Breast epithelium (tissue), 4 donors: Measurements from ENCODE around the gene INPP5K. TPM values are rescaled to one million over a fixed set of nuclear protein-coding genes. Genes with fewer than 3 reads are reported as not detected.

Source experiments
- DNase-seq, 2 donors: peaks; one replicate each; pipeline ENCODE4 v3.0.0-alpha.2; 2019; ENCODE audit warnings: low spot score in 2 of 2
- H3K27ac ChIP-seq, 2 donors: fragments of 200-600 bp; sonication (generic) in 1 of 2; one replicate each; pipeline ENCODE4 v1.5.1; 2016 to 2019; ENCODE audit warnings: mild to moderate bottlenecking in 1 of 2
- H3K27me3 ChIP-seq, 2 donors: fragments of 200-600 bp; sonication (generic) in 1 of 2; one replicate each; pipeline versions ENCODE4 v1.5.1 to v1.6.0; 2017 to 2019; ENCODE audit warnings: control low read depth in 1 of 2, mild to moderate bottlenecking in 1 of 2
- H3K36me3 ChIP-seq: fragments of 200-600 bp; one replicate; pipeline ENCODE4 v1.5.1; 2019
- H3K4me1 ChIP-seq, 2 donors: fragments of 200-600 bp; sonication (generic); one replicate each; pipeline ENCODE4 v1.5.1; 2016 to 2019; ENCODE audit warnings: control low read depth in 1 of 2
- H3K4me3 ChIP-seq, 3 donors: fragments of 200-600 bp; sonication (generic); 1 replicate in 2 of 3; 2 replicates in 1 of 3; pipeline ENCODE4 v1.5.1; 2016 to 2019; ENCODE audit warnings: mild to moderate bottlenecking in 3 of 3, moderate library complexity in 2 of 3
- H3K9me3 ChIP-seq, 2 donors: fragments of 200-600 bp; sonication (generic) in 1 of 2; one replicate each; pipeline ENCODE4 v1.5.1; 2016 to 2019; ENCODE audit warnings: control low read depth in 1 of 2
- POLR2A ChIP-seq: fragments of 450-650 bp; IDR thresholded peaks from one replicate; pipeline ENCODE4 v1.6.1; 2016; ENCODE audit warnings: antibody characterized with exemption, mild to moderate bottlenecking, moderate library complexity
- POLR2AphosphoS5 ChIP-seq, 3 donors: sonication (generic); formaldehyde crosslinking; IDR thresholded peaks; one replicate each; pipeline ENCODE4 v1.6.1; 2017; ENCODE audit warnings: antibody characterized with exemption in 3 of 3
- intact Hi-C: fragments of 100-400 bp; cut with DNase I; formaldehyde crosslinking; loops from one replicate; pipeline ENCODE4 v1.15.1; 2023; ENCODE audit warnings: low total_unique reads
- total RNA-seq, 3 donors: library from RNA; depleted of rRNA; stranded (reverse); fragments of >200 nt; gene quantifications; one replicate each; pipeline ENCODE4 v1.1.0, GENCODE V29; 2016
- TF ChIP-seq, protein P1 (sequence below), 3 donors: fragments of 450-650 bp; IDR thresholded peaks; one replicate each; pipeline ENCODE4 v1.5.1; 2016 to 2017; ENCODE audit warnings: antibody characterized with exemption in 3 of 3, mild to moderate bottlenecking in 3 of 3, moderate library complexity in 3 of 3

INPP5K gene
- total RNA-seq, 3 donors from 2014 or later = 75.2 to 177 (median 88.8) TPM

DNA sequence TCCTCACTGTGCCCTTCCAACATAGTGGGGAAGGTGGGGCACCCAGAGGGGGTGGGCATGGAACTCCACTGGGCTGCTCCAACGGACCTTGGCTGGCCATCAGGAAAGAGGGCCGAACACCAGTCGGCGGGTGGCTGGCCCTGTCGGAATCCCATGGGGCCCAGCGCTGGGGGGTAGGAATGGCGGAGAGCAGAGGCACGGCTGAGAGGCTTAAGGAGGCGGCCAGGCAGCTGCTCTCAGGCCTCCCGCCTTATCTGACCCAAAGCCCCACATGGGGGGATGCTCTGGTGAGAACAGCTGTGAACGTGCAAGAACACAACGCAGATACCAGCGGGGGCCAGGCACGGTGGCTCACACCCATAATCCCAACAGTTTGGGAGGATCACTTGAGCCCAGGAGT, 19.5 kb downstream of the INPP5K start:
- Histone ChIP-seq H3K27me3 (no peaks in the 10 kb centered on the region), H3K36me3 (no peaks in the 10 kb centered on the region), H3K4me1 (peaks cover 7 to 11% of the 10 kb centered on the region in 2 donors), H3K4me3 (no peak overlapping the region), H3K9me3 (no peaks in the 10 kb centered on the region), H3K27ac (peak overlapping the region in 1 of 2 donors; percentile 92)
- DNase-seq = no peak
- TF ChIP-seq POLR2A = no peak
- TF ChIP-seq, protein P1, sequence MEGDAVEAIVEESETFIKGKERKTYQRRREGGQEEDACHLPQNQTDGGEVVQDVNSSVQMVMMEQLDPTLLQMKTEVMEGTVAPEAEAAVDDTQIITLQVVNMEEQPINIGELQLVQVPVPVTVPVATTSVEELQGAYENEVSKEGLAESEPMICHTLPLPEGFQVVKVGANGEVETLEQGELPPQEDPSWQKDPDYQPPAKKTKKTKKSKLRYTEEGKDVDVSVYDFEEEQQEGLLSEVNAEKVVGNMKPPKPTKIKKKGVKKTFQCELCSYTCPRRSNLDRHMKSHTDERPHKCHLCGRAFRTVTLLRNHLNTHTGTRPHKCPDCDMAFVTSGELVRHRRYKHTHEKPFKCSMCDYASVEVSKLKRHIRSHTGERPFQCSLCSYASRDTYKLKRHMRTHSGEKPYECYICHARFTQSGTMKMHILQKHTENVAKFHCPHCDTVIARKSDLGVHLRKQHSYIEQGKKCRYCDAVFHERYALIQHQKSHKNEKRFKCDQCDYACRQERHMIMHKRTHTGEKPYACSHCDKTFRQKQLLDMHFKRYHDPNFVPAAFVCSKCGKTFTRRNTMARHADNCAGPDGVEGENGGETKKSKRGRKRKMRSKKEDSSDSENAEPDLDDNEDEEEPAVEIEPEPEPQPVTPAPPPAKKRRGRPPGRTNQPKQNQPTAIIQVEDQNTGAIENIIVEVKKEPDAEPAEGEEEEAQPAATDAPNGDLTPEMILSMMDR (IDR thresholded peaks at IDR 0.05) = no peak
- no peak for TF ChIP-seq POLR2AphosphoS5 (IDR thresholded peaks at IDR 0.05)
- intact Hi-C loops = no loop called here

DNA sequence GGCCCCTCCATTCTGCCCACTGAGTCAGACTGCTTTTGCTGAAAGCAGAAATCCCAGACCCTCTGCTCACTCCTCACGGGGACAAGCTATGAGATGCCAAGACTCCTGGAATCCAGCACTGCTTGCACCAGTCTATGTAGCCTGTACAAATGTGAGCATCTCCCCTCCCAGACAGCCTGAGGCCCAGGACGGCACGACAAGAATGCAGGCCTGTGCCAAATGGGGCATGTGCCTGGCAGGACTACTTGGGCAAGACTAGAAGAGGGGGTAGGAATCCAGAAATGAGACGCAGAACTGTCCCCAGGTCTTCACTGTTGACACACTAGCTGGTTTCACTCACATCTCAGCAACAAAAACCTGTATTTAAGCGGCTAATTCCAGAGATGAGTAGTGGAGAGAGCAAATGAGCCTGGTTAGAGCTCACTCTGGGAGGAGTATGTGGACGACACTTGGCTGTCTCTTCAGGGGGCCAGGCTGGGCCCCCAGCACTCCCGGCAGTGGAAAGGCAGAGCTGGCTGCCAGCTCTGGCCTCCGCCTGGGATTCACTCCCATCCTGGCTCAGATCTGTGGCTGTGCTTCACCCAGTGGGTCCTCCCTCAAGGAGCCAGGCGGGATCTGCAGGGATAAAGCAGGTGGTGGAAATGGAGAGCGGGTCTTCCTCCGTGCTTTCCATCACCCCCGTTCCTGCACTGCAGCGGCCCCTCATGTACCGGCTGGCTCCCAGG, 21.0 kb downstream of the INPP5K start:
- intact Hi-C loops = no loop called here
- H3K27me3 ChIP-seq = no peaks in the 10 kb centered on the region
- no peaks in the 10 kb centered on the region for H3K36me3 ChIP-seq
- H3K9me3 ChIP-seq = no peaks in the 10 kb centered on the region
- TF ChIP-seq POLR2A (no peak), POLR2AphosphoS5 (IDR thresholded peaks at IDR 0.05) (peak; percentile 71 to 90 (median 89))
- peak overlapping the region in 1 of 3 donors; percentile 45 for H3K4me3 ChIP-seq
- H3K27ac ChIP-seq = peak overlapping the region; percentile 82 to 92
- H3K4me1 ChIP-seq = peaks cover 9 to 11% of the 10 kb centered on the region in 2 donors
- DNase-seq = peak; percentile 80 to 97

DNA sequence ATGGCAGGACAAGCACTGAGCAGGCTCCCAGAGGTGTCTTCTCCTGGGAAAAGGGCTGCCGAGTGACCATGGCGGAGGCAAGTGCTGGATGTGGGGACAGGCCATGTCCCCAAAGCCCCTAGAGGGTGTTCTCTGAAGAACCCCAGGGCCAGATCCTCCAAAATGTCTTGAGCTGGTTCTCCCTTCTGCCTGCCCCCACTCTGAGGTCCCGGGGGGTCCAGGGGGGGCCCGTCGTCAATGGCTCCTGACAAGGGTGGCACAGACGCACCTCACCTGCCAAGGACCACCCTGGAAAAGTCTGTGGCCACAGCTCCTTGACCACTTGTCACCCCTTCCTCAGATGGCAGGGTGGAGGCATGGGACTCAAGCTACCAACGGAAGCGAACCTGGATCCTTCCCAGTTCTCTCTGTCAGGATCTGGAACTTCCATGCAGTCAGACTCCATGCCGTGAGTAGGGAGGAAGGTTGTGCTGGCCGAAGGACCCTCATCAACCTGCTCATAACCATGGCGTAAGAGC, 21.6 kb downstream of the INPP5K start:
- Histone ChIP-seq H3K36me3 (no peaks in the 10 kb centered on the region), H3K9me3 (no peaks in the 10 kb centered on the region), H3K27me3 (no peaks in the 10 kb centered on the region), H3K4me3 (peak overlapping the region in 1 of 3 donors; percentile 45), H3K27ac (peak overlapping the region; percentile 82 to 92), H3K4me1 (peaks cover 9 to 11% of the 10 kb centered on the region in 2 donors)
- intact Hi-C loops = no loop called here
- no peak for TF ChIP-seq POLR2A
- TF ChIP-seq, protein P1 (IDR thresholded peaks at IDR 0.05) = no peak
- DNase-seq = no peak

DNA sequence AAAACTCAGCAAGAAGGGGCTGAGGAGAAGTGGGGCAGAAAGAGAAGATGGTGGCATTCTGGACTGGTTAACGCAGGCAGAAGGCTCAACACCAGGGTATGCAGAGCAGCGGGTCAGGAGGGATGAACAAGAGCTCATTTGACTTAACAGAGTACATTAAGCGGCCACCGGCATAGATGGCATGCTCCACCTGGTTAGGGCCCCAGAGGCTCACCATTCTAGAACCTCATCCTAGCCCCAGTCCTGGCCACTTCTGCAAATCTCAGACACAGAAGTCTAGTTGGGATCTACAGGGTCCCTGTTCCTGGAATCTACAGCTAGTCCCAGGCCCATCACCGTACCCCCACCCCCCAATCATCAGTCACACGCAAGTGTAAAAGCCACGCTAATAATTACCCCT, 22.2 kb downstream of the INPP5K start:
- intact Hi-C loops = no loop called here
- TF ChIP-seq POLR2A (no peak), POLR2AphosphoS5 (IDR thresholded peaks at IDR 0.05) (no peak)
- TF ChIP-seq, protein P1 (IDR thresholded peaks at IDR 0.05) = no peak
- H3K9me3 ChIP-seq = no peaks in the 10 kb centered on the region
- no peaks in the 10 kb centered on the region for H3K36me3 ChIP-seq
- peak overlapping the region; percentile 82 to 92 for H3K27ac ChIP-seq
- no peaks in the 10 kb centered on the region for H3K27me3 ChIP-seq
- H3K4me1 ChIP-seq = peaks cover 9 to 11% of the 10 kb centered on the region in 2 donors
- no peak for DNase-seq
- H3K4me3 ChIP-seq = no peak overlapping the region

DNA sequence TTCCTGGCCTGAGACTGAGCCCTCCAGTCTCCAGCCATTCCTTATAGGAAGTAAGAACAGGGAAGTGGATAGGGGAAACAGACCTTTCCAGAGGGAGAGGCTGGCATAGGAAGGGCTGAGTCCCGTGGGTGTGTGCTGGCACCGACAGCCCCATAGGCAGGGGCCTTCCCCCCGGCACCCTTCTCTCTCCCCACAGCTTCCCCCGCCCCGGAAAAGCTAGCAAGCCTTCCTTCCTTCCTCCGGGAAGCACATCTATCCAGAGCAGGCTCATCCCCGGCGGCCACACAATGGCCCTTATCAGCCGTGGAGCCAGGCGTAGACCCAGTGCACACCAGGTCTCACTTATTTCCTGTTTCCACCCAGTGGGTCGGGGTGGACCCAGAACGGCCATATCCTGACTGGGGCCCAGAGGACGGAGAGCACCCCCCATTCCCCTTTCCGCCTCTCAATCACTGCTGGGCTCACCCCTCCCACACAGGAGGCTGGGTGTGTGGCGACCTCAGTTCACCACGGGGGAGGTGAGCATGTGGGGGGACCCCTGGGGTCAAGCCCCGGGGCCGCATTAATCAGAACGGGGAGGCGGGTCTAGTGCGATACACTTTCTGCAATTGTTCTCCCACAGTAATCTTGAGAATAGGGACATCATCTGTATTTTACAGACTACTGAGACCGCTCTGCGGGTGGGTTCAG, 23.0 kb downstream of the INPP5K start:
- H3K27me3 ChIP-seq = no peaks in the 10 kb centered on the region
- peaks cover 11 to 17% of the 10 kb centered on the region in 2 donors for H3K4me1 ChIP-seq
- no peaks in the 10 kb centered on the region for H3K9me3 ChIP-seq
- intact Hi-C loops = no loop called here
- TF ChIP-seq POLR2AphosphoS5 (IDR thresholded peaks at IDR 0.05) (peak in 1 of 3 donors; percentile 11), POLR2A (no peak)
- TF ChIP-seq, protein P1 (IDR thresholded peaks at IDR 0.05) = no peak
- peak overlapping the region in 1 of 3 donors; percentile 33 for H3K4me3 ChIP-seq
- H3K36me3 ChIP-seq = no peaks in the 10 kb centered on the region
- no peak for DNase-seq
- H3K27ac ChIP-seq = peak overlapping the region; percentile 90 to 96
